Testis (tissue), 2 donors: ENCODE results near the gene HAUS8.

Source experiments
- CTCF ChIP-seq, 3 experiments: fragments of 450-650 bp in 2 of 3; fragments of 200-600 bp in 1 of 3; sonication (generic) in 1 of 3; IDR thresholded peaks; one replicate each; pipeline ENCODE4 v1.5.1; 2016 to 2019; ENCODE audit warnings: antibody characterized with exemption in 3 of 3, mild to moderate bottlenecking in 2 of 3, moderate library complexity in 1 of 3
- POLR2A ChIP-seq: fragments of 450-650 bp; IDR thresholded peaks from one replicate; pipeline ENCODE4 v1.6.1; 2017; ENCODE audit warnings: antibody characterized with exemption, mild to moderate bottlenecking, moderate library complexity

- TF ChIP-seq CTCF (IDR thresholded peaks at IDR 0.05) (no peak), POLR2A (no peak)
These were observed 14.4 kb downstream of the HAUS8 start for GRCh38 chr19:17060802-17061201.
